Measurements from ENCODE around the gene MPP3.

DNA sequence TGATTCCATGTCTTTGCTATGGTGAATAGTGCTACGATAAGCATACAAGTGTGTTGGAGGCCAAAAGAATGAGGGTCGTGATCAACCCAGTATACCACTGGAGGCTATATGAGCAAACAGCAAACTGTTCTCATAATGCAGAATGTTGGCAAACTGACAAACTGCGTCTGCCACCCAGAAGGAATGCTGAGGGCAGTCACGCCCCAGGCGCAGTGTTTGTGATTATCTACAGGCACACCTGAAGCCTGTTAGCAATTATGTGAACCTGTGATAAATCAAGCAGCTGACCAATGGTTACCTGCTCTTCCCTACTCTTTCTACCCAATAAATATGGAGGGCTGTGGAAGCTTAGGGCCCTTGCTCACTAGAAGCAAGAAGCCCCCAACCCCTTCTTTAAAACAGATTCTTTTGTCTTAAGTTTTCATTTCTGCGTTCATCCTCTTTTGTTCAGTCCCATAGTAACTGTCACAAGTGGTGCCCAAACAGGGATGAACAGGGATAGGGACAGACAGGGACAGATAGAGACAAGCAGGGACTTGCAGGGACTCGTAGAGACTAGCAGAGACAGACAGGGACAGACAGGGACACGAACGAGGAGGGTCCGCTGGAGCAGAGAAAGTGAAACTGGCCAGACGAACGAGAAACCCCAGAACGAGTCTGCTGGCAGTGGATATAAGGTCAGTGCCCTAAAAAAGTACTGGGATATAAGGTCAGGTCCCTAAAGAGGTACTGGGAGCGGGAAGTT is 39.2 kb upstream of the MPP3 start:
- TF ChIP-seq, protein P1, sequence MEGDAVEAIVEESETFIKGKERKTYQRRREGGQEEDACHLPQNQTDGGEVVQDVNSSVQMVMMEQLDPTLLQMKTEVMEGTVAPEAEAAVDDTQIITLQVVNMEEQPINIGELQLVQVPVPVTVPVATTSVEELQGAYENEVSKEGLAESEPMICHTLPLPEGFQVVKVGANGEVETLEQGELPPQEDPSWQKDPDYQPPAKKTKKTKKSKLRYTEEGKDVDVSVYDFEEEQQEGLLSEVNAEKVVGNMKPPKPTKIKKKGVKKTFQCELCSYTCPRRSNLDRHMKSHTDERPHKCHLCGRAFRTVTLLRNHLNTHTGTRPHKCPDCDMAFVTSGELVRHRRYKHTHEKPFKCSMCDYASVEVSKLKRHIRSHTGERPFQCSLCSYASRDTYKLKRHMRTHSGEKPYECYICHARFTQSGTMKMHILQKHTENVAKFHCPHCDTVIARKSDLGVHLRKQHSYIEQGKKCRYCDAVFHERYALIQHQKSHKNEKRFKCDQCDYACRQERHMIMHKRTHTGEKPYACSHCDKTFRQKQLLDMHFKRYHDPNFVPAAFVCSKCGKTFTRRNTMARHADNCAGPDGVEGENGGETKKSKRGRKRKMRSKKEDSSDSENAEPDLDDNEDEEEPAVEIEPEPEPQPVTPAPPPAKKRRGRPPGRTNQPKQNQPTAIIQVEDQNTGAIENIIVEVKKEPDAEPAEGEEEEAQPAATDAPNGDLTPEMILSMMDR (IDR thresholded peaks at IDR 0.05; ENCODE audit: low read depth, low read length, poor library complexity, severe bottlenecking): no peak
- TF ChIP-seq EZH2phosphoT487 (IDR thresholded peaks at IDR 0.05; ENCODE audit: borderline replicate concordance, low read length): no peak

Data from DOHH2 (cell line).